Measurements from ENCODE around the gene ITIH5.

The ITIH5 gene

GRCh38 chr10:7706534-7707073 lies 39.8 kb upstream of the ITIH5 start:
- no peak for DNase-seq (ENCODE audit: low read depth, low spot score)
- in situ Hi-C loops (cut with HindIII; ENCODE audit: low sequenced_read_pairs): no loop called here
- TF ChIP-seq CTCF (IDR thresholded peaks at IDR 0.05; ENCODE audit: low read depth, low read length): no peak
- H3K4me3 ChIP-seq (ENCODE audit: low read depth, low read length): no peak overlapping the region

- in situ Hi-C loops (cut with HindIII; ENCODE audit: low sequenced_read_pairs): no loop called here
- no peak overlapping the region for H3K4me3 ChIP-seq (ENCODE audit: low read depth, low read length)
- no peak for DNase-seq (ENCODE audit: low read depth, low spot score)
- TF ChIP-seq CTCF (IDR thresholded peaks at IDR 0.05; ENCODE audit: low read depth, low read length): no peak
These were observed 38.6 kb upstream of the ITIH5 start for GRCh38 chr10:7705341-7705740.

- no peak for TF ChIP-seq CTCF (IDR thresholded peaks at IDR 0.05; ENCODE audit: low read depth, low read length)
- no peak for DNase-seq (ENCODE audit: low read depth, low spot score)
- H3K4me3 ChIP-seq (ENCODE audit: low read depth, low read length): no peak overlapping the region
- in situ Hi-C loops (cut with HindIII; ENCODE audit: low sequenced_read_pairs): no loop called here
These were observed 37.6 kb upstream of the ITIH5 start for GRCh38 chr10:7704071-7705016.

GRCh38 chr10:7703140-7703539 lies 36.4 kb upstream of the ITIH5 start, which contains the start of gene ITIH2:
Gene ITIH2, plus strand, starts transcription at chr10:7703316. Its CDS starts 119 bp downstream, at chr10:7703435.
- TF ChIP-seq CTCF (IDR thresholded peaks at IDR 0.05; ENCODE audit: low read depth, low read length): no peak
- no peak within 1 kb of the TSS for H3K4me3 ChIP-seq (ENCODE audit: low read depth, low read length)
- in situ Hi-C loops (cut with HindIII; ENCODE audit: low sequenced_read_pairs): no loop called here
- DNase-seq (ENCODE audit: low read depth, low spot score): no peak

- in situ Hi-C loops (cut with HindIII; ENCODE audit: low sequenced_read_pairs): no loop called here
- no peak overlapping the region for H3K4me3 ChIP-seq (ENCODE audit: low read depth, low read length)
- DNase-seq (ENCODE audit: low read depth, low spot score): no peak
- no peak for TF ChIP-seq CTCF (IDR thresholded peaks at IDR 0.05; ENCODE audit: low read depth, low read length)
These were observed 35.6 kb upstream of the ITIH5 start for GRCh38 chr10:7702288-7702812.

DNA sequence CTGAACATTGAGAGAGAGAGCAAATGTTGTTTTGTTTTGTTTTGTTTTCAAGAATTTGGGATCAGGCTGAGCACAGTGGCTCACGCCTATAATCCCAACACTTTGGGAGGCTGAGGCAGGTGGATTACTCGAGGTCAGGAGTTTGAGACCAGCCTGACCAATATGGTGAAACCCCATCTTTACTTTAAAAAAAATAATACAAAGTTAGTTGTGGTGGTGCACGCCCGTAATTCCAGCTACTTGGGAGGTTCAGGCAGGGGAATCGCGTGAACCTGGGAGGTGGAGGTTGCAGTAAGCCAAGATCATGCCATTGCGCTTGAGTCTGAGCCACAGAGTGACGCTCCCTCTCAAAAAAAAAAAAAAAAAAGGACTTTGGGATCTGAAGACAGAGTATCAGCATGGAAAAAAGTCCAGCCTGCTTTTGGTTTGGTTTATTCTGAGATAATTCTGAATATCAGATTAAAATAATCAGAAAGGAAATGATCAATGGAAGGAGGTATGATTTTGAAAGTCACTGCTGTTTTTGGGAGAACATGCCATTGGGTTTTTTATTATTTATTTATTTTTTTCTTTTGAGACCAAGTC lies 34.5 kb upstream of the ITIH5 start:
- no peak for DNase-seq (ENCODE audit: low read depth, low spot score)
- H3K4me3 ChIP-seq (ENCODE audit: low read depth, low read length): no peak overlapping the region
- in situ Hi-C loops (cut with HindIII; ENCODE audit: low sequenced_read_pairs): no loop called here
- TF ChIP-seq CTCF (IDR thresholded peaks at IDR 0.05; ENCODE audit: low read depth, low read length): no peak

Data from astrocyte of the spinal cord (primary cell).